C4-2B (cell line): ENCODE results near the gene LIM2.
A peak's percentile ranks its signal among the peaks of the same experiment; 100 is the strongest.

Experiments used
- H3K27ac ChIP-seq: fragments of 450-650 bp; 2 replicates; pipeline ENCODE4 v1.5.1; 2017
- ZFX ChIP-seq: fragments of 450-650 bp; IDR thresholded peaks from 2 replicates; pipeline ENCODE4 v1.6.1; 2017
- TF ChIP-seq, protein P1 (sequence below): fragments of 450-650 bp; conservative IDR thresholded peaks from 2 replicates; pipeline ENCODE4 v1.5.1; 2017; ENCODE audit warnings: mild to moderate bottlenecking

The LIM2 gene

DNA sequence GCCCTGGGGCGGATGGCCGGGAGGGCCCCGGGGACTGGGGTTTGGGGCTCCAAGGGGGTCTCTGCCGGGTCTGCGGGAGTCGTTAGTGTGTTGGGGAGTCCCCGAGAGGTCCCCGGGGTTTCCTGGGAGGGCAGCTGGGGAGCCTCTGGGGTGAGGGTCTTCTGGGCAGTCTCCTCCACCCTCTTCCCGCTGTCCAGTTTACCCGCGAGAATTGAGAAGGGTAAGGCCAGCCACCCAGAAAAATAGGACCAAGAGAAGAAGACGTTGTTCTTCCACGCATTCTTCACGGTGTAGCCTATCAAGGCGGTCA is 20.6 kb downstream of the LIM2 start:
- peak overlapping the region; percentile 93 for H3K27ac ChIP-seq
- no peak for TF ChIP-seq ZFX
- TF ChIP-seq, protein P1, sequence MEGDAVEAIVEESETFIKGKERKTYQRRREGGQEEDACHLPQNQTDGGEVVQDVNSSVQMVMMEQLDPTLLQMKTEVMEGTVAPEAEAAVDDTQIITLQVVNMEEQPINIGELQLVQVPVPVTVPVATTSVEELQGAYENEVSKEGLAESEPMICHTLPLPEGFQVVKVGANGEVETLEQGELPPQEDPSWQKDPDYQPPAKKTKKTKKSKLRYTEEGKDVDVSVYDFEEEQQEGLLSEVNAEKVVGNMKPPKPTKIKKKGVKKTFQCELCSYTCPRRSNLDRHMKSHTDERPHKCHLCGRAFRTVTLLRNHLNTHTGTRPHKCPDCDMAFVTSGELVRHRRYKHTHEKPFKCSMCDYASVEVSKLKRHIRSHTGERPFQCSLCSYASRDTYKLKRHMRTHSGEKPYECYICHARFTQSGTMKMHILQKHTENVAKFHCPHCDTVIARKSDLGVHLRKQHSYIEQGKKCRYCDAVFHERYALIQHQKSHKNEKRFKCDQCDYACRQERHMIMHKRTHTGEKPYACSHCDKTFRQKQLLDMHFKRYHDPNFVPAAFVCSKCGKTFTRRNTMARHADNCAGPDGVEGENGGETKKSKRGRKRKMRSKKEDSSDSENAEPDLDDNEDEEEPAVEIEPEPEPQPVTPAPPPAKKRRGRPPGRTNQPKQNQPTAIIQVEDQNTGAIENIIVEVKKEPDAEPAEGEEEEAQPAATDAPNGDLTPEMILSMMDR = no peak

DNA sequence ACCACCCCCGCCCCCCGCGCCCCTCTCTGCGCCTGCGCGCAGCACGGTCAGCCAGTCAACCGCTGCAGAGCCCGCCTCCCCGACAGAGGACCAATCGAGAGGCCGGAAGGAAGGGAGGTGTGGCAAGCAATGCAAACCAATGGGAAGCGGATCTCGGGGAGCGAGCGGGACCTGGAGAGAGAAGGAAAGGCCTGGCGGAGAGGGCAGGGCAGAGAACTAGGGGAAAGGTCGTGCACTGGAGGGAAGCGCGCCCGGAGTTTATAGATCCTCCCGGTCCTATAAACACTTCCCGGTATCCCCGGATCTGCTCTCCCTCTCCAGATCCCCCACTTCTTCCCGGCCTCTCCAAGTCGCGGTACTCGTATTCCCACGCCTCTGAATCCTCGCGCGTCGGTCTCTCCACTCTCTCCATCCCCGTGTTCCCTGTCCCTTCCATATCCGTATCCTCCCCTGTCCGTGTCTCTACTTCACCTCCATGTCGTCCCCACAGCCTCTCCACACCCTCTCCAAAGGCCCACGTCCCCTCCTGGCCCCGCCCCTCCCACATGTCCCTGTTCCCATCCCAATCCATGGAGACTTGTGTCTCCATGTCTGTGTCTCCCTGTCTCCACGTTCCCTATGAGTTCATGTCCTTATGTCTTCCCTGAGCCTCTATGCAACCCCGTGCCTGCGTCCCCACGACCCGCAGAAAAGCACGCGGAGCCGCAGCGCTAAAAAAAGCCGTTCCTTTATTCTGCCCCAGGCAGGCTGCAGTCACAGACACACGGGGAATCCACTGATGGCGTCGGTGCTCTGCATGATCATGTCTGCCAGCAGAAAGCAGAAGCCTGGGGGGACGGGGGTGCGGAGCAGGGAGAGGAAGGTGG is 21.2 kb downstream of the LIM2 start:
- TF ChIP-seq ZFX = no peak
- TF ChIP-seq, protein P1 = no peak
- peak overlapping the region; percentile 93 for H3K27ac ChIP-seq

DNA sequence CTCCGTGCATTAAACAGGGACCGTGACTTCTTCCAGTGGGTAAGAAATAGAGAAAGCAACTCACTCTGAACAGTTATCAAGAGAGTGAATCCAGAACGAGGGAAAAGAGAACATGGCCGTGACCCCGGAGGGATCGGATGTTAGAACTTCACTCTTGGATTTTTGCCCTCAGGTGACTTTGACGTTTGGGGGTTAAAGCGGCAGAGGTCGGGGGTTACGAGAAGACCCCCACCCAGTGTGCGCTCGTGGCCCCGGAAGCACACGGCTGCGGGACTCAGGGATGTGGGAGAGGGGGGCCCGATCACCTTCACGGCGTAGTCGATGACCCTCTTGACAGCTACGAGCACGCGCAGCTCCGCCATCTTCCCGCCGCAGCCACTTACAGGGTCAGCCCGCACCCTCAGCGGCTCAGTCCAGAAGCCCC is 21.8 kb downstream of the LIM2 start, which contains the start of gene ETFB:
TSS of gene ETFB (minus strand) at position 424 of the 424 bp plus-strand sequence. CDS start at position 362, 62 bp downstream.
- no peak for TF ChIP-seq ZFX
- TF ChIP-seq, protein P1 = no peak
- H3K27ac ChIP-seq = peak within 1 kb of the TSS; percentile 93

DNA sequence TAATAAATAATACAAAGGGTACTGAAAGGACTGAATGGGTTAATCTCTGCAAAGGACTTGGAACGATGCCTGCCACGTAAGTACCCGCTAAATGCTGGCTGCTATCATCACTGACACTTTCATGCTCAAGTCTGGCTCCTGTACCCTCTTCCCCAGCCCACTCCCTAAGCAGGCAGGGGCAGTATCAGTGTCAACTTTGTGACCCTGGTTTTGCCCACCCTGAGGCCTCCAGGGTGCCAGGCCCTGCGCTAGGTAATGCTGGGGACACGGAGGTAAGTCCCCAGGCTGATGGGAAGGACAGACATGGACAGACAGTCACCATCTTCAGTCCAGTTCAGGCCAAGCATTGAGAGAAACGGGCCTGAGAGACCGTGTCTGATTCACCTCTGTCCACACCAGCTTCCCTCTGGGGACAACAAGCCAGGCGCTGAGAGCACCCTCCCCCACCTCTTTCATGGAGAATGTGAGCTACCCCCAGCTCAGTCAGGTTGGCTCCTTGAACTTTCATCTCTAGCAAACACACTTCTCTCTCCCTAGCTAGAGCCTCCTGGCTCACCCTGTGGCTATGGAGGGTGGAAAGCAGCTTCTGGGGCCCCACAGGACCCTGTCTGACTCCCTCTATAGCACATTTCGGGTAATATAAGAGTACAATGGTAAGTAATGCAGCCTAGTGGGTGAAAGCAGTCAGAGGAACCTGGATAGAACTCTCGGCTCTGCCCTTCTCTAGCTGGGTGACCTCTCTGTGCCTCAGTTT is 22.4 kb downstream of the LIM2 start:
- H3K27ac ChIP-seq = peak overlapping the region; percentile 93
- TF ChIP-seq, protein P1 = no peak
- no peak for TF ChIP-seq ZFX

DNA sequence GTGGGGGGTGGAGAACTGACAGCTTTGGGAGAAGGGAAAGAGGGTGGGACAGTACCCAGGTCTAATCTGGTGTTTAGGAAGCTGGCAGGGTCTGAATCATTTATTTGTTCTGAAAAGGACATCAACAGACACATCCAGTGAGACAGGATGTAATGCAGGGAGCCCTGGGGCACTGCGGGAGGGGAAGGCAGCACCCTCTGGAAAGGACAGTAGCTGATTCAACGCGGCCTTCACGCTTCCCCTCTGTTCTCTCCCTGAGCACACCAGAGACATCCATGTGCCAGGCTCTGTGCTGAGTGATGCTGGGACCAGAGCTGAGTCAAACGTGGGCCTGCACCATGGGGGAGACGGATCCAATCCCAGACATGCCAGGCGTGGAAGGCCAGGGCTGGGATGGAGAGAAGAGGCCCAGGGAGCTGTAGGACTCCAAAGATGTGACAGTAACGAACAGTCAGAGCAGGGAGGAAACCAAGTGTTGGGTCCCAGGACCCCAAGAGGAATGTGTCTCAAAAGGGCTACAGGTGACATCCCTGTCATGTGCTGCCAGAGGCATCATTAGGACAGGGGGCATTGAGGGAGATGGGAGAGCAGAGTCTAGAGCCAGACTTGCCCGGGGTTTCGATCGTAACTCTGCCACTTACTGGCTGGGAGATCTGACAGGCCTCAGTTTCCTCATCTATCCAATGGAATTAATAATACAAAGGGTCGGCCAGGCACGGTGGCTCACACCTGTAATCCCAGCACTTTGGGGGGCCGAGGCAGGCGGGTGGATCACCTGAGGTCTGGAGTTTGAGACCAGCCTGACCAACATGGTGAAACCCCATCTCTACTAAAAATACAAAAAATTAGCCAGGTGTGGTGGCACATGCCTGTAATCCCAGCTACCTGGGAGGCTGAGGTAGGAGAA is 23.3 kb downstream of the LIM2 start:
- TF ChIP-seq ZFX = no peak
- TF ChIP-seq, protein P1 = no peak
- H3K27ac ChIP-seq = peak overlapping the region; percentile 93; the same call in 1 of the 2 replicates

DNA sequence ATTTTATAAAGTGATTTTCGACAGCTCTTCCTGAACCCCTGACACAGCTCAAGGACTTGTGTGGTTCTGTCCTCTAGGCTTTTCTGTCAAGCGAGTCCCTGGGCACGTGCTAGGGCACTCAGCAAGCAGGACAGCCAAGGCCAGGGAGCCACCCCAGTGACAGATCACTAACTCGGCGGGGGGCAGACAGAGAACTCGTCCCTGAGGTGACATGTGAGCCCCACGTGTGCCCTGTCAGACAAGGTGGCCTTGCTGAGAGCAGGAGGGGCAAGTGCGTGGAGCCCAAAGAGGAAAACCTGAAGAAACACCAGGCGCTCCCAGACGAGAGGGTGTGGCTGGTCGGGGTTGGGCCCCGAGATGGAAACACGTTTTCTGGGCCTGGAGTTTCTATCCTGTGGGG is 26.5 kb downstream of the LIM2 start:
- no peak for TF ChIP-seq ZFX
- TF ChIP-seq, protein P1 = no peak
- H3K27ac ChIP-seq = no peak overlapping the region
